RWPE2 (cell line): ENCODE results near the gene ZNF592.

ENCODE experiments used
- ATAC-seq: fragments of 200-7000 bp; cut with Tn5 transposase; 3 replicates; pipeline ENCODE4 v1.9.1; 2021; ENCODE audit warnings: low read depth
- DNase-seq: peaks from one replicate; pipeline ENCODE4 v3.0.0-alpha.2; 2020; ENCODE audit warnings: low spot score
- H3K27ac ChIP-seq: fragments of 450-650 bp; 2 replicates; pipeline ENCODE4 v1.5.1; 2017; ENCODE audit warnings: mild to moderate bottlenecking; ENCODE audit not compliant: poor library complexity, severe bottlenecking
- H3K27me3 ChIP-seq: fragments of 250-450 bp; sonication (Bioruptor Pico); 2 replicates; pipeline ENCODE4 v1.5.1; 2021; ENCODE audit warnings: mild to moderate bottlenecking, moderate library complexity; ENCODE audit not compliant: insufficient read depth, poor library complexity, severe bottlenecking
- H3K36me3 ChIP-seq: fragments of 250-450 bp; sonication (Bioruptor Pico); 2 replicates; pipeline ENCODE4 v1.5.1; 2020; ENCODE audit warnings: low read depth, mild to moderate bottlenecking, moderate library complexity
- H3K4me1 ChIP-seq: fragments of 250-450 bp; sonication (Bioruptor Pico); 2 replicates; pipeline ENCODE4 v1.5.1; 2021; ENCODE audit warnings: mild to moderate bottlenecking, moderate library complexity; ENCODE audit not compliant: insufficient read depth, poor library complexity, severe bottlenecking
- H3K4me3 ChIP-seq: fragments of 250-450 bp; sonication (Bioruptor Pico); 2 replicates; pipeline ENCODE4 v1.5.1; 2021; ENCODE audit warnings: mild to moderate bottlenecking, moderate library complexity; ENCODE audit not compliant: severe bottlenecking
- H3K9me3 ChIP-seq: fragments of 250-450 bp; sonication (Bioruptor Pico); 2 replicates; pipeline ENCODE4 v1.5.1; 2021; ENCODE audit warnings: mild to moderate bottlenecking, moderate library complexity; ENCODE audit not compliant: severe bottlenecking
- CTCF ChIP-seq: fragments of 450-650 bp; IDR thresholded peaks from one replicate; pipeline ENCODE4 v1.5.1; 2017; ENCODE audit warnings: mild to moderate bottlenecking, moderate library complexity; ENCODE audit not compliant: poor library complexity, severe bottlenecking

The ZNF592 gene

GRCh38 chr15:84783493-84784251, 35.3 kb downstream of the ZNF592 start:
- ATAC-seq (no peak; the same call in 2 of the 3 replicates), DNase-seq (no peak)
- no peak for TF ChIP-seq CTCF
- H3K9me3 ChIP-seq, result no peaks in the 10 kb centered on the region
- no peak overlapping the region for H3K4me3 ChIP-seq
- no peak overlapping the region for H3K27ac ChIP-seq
- H3K4me1 ChIP-seq, result no peaks in the 10 kb centered on the region
- no peaks in the 10 kb centered on the region for H3K27me3 ChIP-seq
- H3K36me3 ChIP-seq, result peaks cover 79% of the 10 kb centered on the region

GRCh38 chr15:84784262-84784661, 35.9 kb downstream of the ZNF592 start:
- no peak for ATAC-seq
- Histone ChIP-seq H3K27ac (no peak overlapping the region), H3K4me1 (no peaks in the 10 kb centered on the region), H3K9me3 (no peaks in the 10 kb centered on the region), H3K27me3 (no peaks in the 10 kb centered on the region), H3K36me3 (peaks cover 74% of the 10 kb centered on the region), H3K4me3 (no peak overlapping the region)
- DNase-seq, result no peak
- no peak for TF ChIP-seq CTCF

GRCh38 chr15:84785053-84785452, 36.7 kb downstream of the ZNF592 start:
- Histone ChIP-seq H3K4me1 (no peaks in the 10 kb centered on the region), H3K9me3 (no peaks in the 10 kb centered on the region), H3K27me3 (no peaks in the 10 kb centered on the region), H3K4me3 (no peak overlapping the region), H3K36me3 (peaks cover 68% of the 10 kb centered on the region), H3K27ac (no peak overlapping the region)
- no peak for DNase-seq
- no peak for ATAC-seq
- TF ChIP-seq CTCF, result no peak

GRCh38 chr15:84788500-84788899, 40.1 kb downstream of the ZNF592 start:
- peaks cover 62% of the 10 kb centered on the region for H3K36me3 ChIP-seq
- no peak overlapping the region for H3K4me3 ChIP-seq
- no peak for ATAC-seq
- no peaks in the 10 kb centered on the region for H3K27me3 ChIP-seq
- H3K27ac ChIP-seq, result no peak overlapping the region
- DNase-seq, result no peak
- no peaks in the 10 kb centered on the region for H3K4me1 ChIP-seq
- TF ChIP-seq CTCF, result no peak
- no peaks in the 10 kb centered on the region for H3K9me3 ChIP-seq

- H3K4me3 ChIP-seq, result no peak overlapping the region
- H3K4me1 ChIP-seq, result no peaks in the 10 kb centered on the region
- H3K9me3 ChIP-seq, result no peaks in the 10 kb centered on the region
- H3K27ac ChIP-seq, result no peak overlapping the region
- no peak for TF ChIP-seq CTCF
- no peaks in the 10 kb centered on the region for H3K27me3 ChIP-seq
- ATAC-seq, result no peak
- DNase-seq, result no peak
- H3K36me3 ChIP-seq, result peaks cover 60% of the 10 kb centered on the region
Observed at GRCh38 chr15:84789762-84790161, 41.4 kb downstream of the ZNF592 start.
